Body of pancreas (tissue), 4 donors: ENCODE results near the gene TFEC. TPM values are rescaled to one million over a fixed set of nuclear protein-coding genes. Genes with fewer than 3 reads are reported as not detected.

Source experiments
- ATAC-seq: fragments of 150-250 bp; one replicate; pipeline ENCODE4 v1.9.1; 2016
- DNase-seq, 4 donors: peaks; one replicate each; pipeline ENCODE4 v3.0.0-alpha.2; 2019
- H3K27ac ChIP-seq, 4 donors: fragments of 200-600 bp; sonication (generic); 1 replicate in 3 of 4; 2 replicates in 1 of 4; pipeline versions ENCODE4 v1.5.1 to v1.6.1; 2016 to 2019; ENCODE audit warnings: mild to moderate bottlenecking in 1 of 4, mixed read lengths in 1 of 4, moderate library complexity in 1 of 4
- H3K27me3 ChIP-seq, 2 donors: fragments of 200-600 bp; sonication (generic); one replicate each; pipeline ENCODE4 v1.6.0; 2016; ENCODE audit warnings: mild to moderate bottlenecking in 1 of 2
- H3K36me3 ChIP-seq, 2 donors: fragments of 200-600 bp; sonication (generic); replicated peaks in 1 of 2; 2 replicates each; pipeline ENCODE4 v1.5.1; 2016; ENCODE audit warnings: low read depth in 2 of 2; ENCODE audit not compliant: insufficient read depth in 1 of 2
- H3K4me1 ChIP-seq: fragments of 200-600 bp; sonication (generic); one replicate; pipeline ENCODE4 v1.6.0; 2016
- H3K4me3 ChIP-seq, 2 donors: fragments of 200-600 bp; sonication (generic); 1 replicate in 1 of 2; 2 replicates in 1 of 2; pipeline ENCODE4 v1.5.1; 2016 to 2019
- H3K9me3 ChIP-seq, 3 donors: fragments of 200-600 bp; sonication (generic); 1 replicate in 2 of 3; 2 replicates in 1 of 3; pipeline ENCODE4 v1.5.1; 2016
- CTCF ChIP-seq, 7 experiments: fragments of 450-650 bp in 4 of 7; fragments of 200-600 bp in 3 of 7; sonication (generic) in 3 of 7; IDR thresholded peaks; one replicate each; pipeline ENCODE4 v1.5.1; 2016 to 2019; ENCODE audit warnings: antibody characterized with exemption in 7 of 7
- POLR2A ChIP-seq, 3 donors: fragments of 450-650 bp; IDR thresholded peaks; one replicate each; pipeline ENCODE4 v1.6.1; 2016; ENCODE audit warnings: antibody characterized with exemption in 3 of 3, mild to moderate bottlenecking in 2 of 3
- WGBS, 2 donors: methylation state at CpG; one replicate each; pipeline ENCODE4 v1.1.5; 2017; 5-methylcytosine and 5-hydroxymethylcytosine counted together
- intact Hi-C: fragments of 100-400 bp; cut with DNase I; formaldehyde crosslinking; loops from one replicate; pipeline ENCODE4 v1.15.1; 2023
- total RNA-seq, 2 donors: library from RNA; depleted of rRNA; stranded (reverse); fragments of >200 nt; gene quantifications; one replicate each; pipeline ENCODE4 v1.1.0, GENCODE V29; 2016

TFEC gene
- total RNA-seq, 2 donors from 2014 or later: 0.33 to 2.3 TPM

DNA sequence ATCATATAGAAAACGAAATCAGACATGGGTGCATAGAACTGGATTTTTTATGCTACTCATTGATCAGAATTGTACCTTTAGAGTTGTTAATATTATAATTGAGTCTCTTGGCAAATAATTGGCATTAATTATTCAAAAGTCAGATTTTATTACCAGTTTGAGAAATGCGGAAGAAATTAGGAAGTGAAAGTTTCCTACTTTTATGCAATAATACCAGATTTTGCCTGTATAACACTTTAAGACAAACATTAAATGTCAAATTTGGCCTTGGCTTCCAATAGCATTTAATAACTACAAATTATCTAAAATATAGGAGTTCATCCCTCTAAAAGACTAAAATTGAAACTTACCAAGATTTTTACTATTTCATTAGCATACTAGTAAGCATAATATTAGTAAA lies 6.8 kb upstream of the TFEC start:
- ATAC-seq (no peak), DNase-seq (no peak)
- WGBS, 2 donors: 75 to 89% methylated on average over 2 of the region's 2 CpGs

DNA sequence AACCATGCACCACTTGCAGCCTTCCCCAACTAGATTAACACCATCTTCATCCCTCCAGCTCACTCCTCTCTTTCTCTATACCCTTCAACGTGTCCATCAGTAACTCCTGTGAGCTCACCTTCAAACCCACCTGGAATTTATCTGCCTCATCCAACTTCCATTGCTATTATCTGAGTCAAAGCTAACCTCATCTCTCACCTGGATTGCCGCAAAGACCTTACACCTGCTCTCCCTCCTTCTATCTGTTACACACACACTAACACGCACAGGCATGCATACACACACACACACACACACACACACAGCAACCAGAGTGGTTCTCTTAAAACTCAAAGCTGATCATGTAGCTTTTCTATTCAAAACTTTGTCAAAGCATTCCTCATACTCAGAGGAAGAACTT lies 3.8 kb upstream of the TFEC start:
- no peaks in the 10 kb centered on the region for H3K27me3 ChIP-seq
- intact Hi-C loops: no loop called here
- H3K9me3 ChIP-seq: no peaks in the 10 kb centered on the region
- 76 to 79% methylated on average over 3 of the region's 3 CpGs for WGBS, 2 donors
- DNase-seq (no peak), ATAC-seq (no peak)
- H3K4me3 ChIP-seq: no peak overlapping the region
- H3K27ac ChIP-seq: no peak overlapping the region
- no peaks in the 10 kb centered on the region for H3K36me3 ChIP-seq
- H3K4me1 ChIP-seq: no peaks in the 10 kb centered on the region
- no peak for TF ChIP-seq POLR2A (IDR thresholded peaks at IDR 0.05)
- TF ChIP-seq CTCF (IDR thresholded peaks at IDR 0.05): no peak

More for the DNA sequence above, 6.8 kb upstream of the TFEC start:
- TF ChIP-seq CTCF (IDR thresholded peaks at IDR 0.05) (no peak), POLR2A (IDR thresholded peaks at IDR 0.05) (no peak)
- Histone ChIP-seq H3K27me3 (no peaks in the 10 kb centered on the region), H3K4me1 (no peaks in the 10 kb centered on the region), H3K36me3 (no peaks in the 10 kb centered on the region), H3K9me3 (no peaks in the 10 kb centered on the region), H3K27ac (no peak overlapping the region), H3K4me3 (no peak overlapping the region)
- intact Hi-C loops: no loop called here

GRCh38 chr7:116032886-116033285 lies 2.3 kb upstream of the TFEC start:
- ATAC-seq (no peak), DNase-seq (no peak)
- H3K4me3 ChIP-seq: no peak overlapping the region
- no peaks in the 10 kb centered on the region for H3K9me3 ChIP-seq
- no peak overlapping the region for H3K27ac ChIP-seq
- H3K4me1 ChIP-seq: no peaks in the 10 kb centered on the region
- intact Hi-C loops: no loop called here
- no peaks in the 10 kb centered on the region for H3K27me3 ChIP-seq
- 68 to 71% methylated on average over 2 of the region's 2 CpGs for WGBS, 2 donors
- H3K36me3 ChIP-seq: no peaks in the 10 kb centered on the region
- no peak for TF ChIP-seq POLR2A (IDR thresholded peaks at IDR 0.05)
- no peak for TF ChIP-seq CTCF (IDR thresholded peaks at IDR 0.05)

DNA sequence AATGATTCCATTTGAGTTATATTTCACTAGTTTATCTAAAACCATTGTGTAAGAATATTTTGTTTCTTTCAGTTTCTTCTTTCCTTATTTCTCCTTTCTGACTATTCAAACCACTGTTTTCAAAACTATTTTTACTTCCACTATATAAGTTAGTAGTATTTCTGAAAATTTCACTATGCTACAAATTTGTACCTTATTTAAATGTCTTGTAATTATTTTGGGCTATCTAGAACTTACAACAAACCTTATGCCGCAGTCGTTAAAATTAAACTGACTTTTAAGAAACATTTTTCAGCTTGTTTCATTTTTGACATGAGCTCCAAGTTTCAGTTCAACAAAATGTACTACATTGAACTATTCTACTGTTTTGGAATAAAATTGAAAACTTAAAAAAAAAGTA lies 1.8 kb downstream of the TFEC start:
- no peak overlapping the region for H3K27ac ChIP-seq
- H3K9me3 ChIP-seq: no peaks in the 10 kb centered on the region
- H3K4me1 ChIP-seq: no peaks in the 10 kb centered on the region
- H3K27me3 ChIP-seq: no peaks in the 10 kb centered on the region
- no peak overlapping the region for H3K4me3 ChIP-seq
- intact Hi-C loops: no loop called here
- TF ChIP-seq CTCF (IDR thresholded peaks at IDR 0.05): no peak
- no peak for TF ChIP-seq POLR2A (IDR thresholded peaks at IDR 0.05)
- ATAC-seq (no peak), DNase-seq (no peak)
- no peaks in the 10 kb centered on the region for H3K36me3 ChIP-seq
- WGBS, 2 donors: 74 to 87% methylated on average over 2 of the region's 2 CpGs

DNA sequence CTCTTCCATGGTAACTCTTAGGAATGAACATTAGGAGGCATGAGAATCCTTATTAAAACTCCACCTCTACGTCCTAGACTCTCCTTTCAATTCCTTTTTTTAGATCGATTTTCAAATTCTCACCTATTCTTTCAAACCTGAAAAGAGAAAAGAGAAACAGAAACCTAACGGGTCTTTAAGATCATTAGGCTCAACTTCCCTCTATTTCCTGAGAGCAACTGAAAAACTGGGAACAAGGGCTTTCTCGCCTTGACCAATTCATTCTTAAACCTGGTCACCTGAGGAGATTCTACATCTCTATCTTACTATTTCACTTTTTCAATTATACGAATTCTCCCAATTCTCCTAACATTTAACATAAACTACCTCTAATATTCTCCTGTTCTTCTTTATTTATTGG lies 2.8 kb downstream of the TFEC start:
- intact Hi-C loops: no loop called here
- 35 to 68% methylated on average over 5 of the region's 5 CpGs for WGBS, 2 donors
- no peaks in the 10 kb centered on the region for H3K27me3 ChIP-seq
- no peak for TF ChIP-seq POLR2A (IDR thresholded peaks at IDR 0.05)
- no peak for TF ChIP-seq CTCF (IDR thresholded peaks at IDR 0.05)
- no peaks in the 10 kb centered on the region for H3K9me3 ChIP-seq
- no peaks in the 10 kb centered on the region for H3K36me3 ChIP-seq
- H3K4me3 ChIP-seq: no peak overlapping the region
- ATAC-seq: no peak
- H3K27ac ChIP-seq: no peak overlapping the region
- no peaks in the 10 kb centered on the region for H3K4me1 ChIP-seq
- no peak for DNase-seq
